ENCODE results near the gene METTL23. TPM values are rescaled to one million over a fixed set of nuclear protein-coding genes. Genes with fewer than 3 reads are reported as not detected.
A peak's percentile ranks its signal among the peaks of the same experiment; 100 is the strongest.
"Not testable (repeated sequence)": the region's sequence is repeated elsewhere in the genome, so short reads cannot be mapped to it uniquely, and the experiment has no call there.

Gene METTL23
- total and polyA plus RNA-seq, 4 donors: 17.5 to 30.2 (median 27.0) TPM

DNA sequence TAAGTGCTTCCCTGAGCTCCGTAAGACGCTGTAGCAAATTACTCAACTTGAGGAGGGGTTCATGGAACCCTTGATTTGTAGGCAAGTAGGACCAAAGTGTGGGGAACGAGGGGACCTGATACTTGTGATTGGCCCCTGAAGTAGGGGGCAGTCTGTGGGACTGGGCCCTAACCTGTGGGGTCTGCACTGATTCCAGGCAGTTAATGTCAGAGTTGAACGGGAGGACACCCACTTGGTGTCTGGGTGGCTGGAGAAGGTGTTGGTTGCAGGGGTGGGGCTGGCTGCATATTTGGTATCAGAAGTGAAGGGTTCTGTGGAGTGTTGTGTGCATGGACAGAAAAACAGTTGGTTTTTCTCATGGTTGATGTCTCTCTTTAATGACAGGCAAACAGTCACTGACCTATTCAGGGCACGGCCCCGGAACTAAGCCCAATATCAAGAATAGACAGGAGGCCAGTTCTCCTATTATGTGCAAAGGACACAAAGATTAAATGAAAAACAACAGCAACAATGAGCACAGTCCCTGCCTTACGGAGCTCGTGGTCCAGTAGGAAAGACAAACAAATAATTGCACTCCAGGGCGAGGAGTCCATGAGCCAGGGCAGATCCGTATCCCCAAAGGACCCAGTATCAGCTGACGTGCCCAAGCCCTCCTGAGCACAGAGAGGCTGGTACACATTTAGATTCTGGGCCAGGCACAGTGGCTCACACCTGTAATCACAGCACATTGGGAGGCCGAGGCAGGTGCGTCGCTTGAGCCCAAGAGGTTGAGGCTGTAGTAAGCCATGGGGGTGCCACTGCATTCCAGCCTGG lies 35.1 kb upstream of the METTL23 start:
- Histone ChIP-seq H3K4me1 (ENCODE audit: control insufficient read depth, insufficient read depth, low read length) (peaks cover 37% of the 10 kb centered on the region), H3K36me3 (ENCODE audit: control insufficient read depth, insufficient read depth, low read length) (peaks cover 21% of the 10 kb centered on the region), H3K27me3 (ENCODE audit: control insufficient read depth, insufficient read depth, low read length) (no peaks in the 10 kb centered on the region), H3K4me3 (ENCODE audit: low read depth, low read length) (no peak overlapping the region), H3K27ac (ENCODE audit: low read depth, low read length) (no peak overlapping the region), H3K9me3 (ENCODE audit: control insufficient read depth, insufficient read depth, low read length) (no peaks in the 10 kb centered on the region)
- no peak for DNase-seq (ENCODE audit: low read depth in 4 of 6, low spot score in 6 of 6)
- WGBS (ENCODE audit: insufficient coverage): 83% methylated on average over 10 of the region's 14 CpGs

DNA sequence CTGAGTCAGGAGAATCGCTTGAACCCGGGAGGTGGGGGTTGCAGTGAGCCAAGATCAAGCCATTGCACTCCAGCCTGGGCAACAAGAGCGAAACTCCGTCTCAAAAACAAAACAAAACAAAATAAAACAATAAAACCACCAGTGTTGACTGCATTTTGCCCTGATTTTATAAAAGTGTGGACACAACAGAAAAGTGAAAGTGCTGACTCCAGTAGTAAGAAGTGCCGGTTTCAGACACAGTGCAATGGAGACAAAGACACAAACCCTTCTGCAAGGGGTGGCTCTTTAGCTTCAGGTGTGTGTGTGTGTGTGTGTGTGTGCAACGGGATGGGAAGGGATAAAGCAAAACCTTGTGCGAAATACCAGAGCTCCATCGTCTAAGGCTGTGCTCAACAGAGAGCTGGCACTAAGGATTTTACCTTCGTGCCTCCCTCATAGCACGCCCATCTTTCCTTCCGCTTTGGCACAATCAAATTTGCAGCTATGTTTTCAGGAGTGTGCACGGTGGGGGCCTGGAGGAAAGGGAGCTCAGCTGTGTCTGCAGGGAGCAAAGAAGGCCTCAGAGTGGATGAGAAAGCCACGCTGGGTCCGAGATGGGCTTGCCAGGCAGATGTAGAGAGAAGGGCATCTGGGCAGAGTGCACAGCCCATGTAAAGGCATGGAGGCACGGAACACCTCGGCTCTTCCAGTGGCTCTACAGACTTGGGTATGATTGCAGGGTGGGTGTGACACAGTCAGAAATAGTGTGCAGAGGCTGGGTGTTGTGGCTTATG lies 31.4 kb upstream of the METTL23 start:
- Histone ChIP-seq H3K27me3 (ENCODE audit: control insufficient read depth, insufficient read depth, low read length) (no peaks in the 10 kb centered on the region), H3K4me1 (ENCODE audit: control insufficient read depth, insufficient read depth, low read length) (peaks cover 37% of the 10 kb centered on the region), H3K9me3 (ENCODE audit: control insufficient read depth, insufficient read depth, low read length) (no peaks in the 10 kb centered on the region), H3K36me3 (ENCODE audit: control insufficient read depth, insufficient read depth, low read length) (peaks cover 5% of the 10 kb centered on the region), H3K4me3 (ENCODE audit: low read depth, low read length) (no peak overlapping the region), H3K27ac (ENCODE audit: low read depth, low read length) (no peak overlapping the region)
- WGBS (ENCODE audit: insufficient coverage): 88% methylated on average over 6 of the region's 16 CpGs
- DNase-seq (ENCODE audit: low read depth in 4 of 6, low spot score in 6 of 6): no peak

DNA sequence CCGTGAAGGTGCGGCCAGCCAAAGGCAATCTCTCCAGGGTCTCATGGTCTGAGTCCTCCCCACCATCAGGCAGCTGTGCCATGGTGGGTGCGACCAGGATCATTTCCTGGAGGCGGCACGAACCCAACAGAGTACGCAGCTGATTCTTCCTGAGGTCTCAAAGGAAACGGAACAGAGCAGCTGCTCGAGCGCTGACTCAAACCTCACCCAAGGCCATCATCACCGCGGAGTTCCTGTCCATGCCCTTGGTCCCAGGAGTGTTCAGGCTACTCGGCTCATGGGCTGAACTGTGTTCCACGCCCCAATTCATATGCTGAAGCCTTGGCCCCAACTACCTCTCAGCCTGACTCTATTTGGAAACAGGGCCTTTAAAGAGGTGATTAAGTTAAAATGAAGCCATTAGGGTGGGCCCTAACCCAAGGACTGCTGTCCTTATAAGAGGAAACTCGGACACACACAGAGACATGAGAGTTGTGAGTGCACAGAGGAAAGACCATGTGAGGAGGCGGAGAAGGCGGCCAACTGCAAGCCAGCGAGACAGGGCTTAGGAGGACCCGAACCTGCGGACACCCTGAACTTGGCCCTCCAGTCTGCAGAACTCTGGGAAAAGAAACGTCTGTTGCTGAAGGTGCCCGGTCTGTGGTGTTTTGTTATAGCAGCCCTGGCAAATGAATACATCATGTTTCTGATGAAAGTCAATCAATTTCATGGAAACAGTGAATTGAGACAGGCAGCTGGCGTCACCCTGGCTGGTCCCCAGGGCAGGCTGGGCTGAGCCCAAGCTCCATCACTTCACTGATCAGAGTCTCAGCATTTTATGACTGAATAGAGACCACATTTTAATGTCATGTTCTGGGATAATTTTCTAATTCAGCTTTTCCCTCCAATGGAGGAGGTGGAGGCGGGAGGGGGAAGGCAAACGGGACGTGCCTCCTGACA lies 29.6 kb upstream of the METTL23 start:
- WGBS (ENCODE audit: insufficient coverage): 62% methylated on average over 23 of the region's 25 CpGs
- no peaks in the 10 kb centered on the region for H3K9me3 ChIP-seq (ENCODE audit: control insufficient read depth, insufficient read depth, low read length)
- no peak for DNase-seq (ENCODE audit: low read depth in 4 of 6, low spot score in 6 of 6)
- peaks cover 8% of the 10 kb centered on the region for H3K36me3 ChIP-seq (ENCODE audit: control insufficient read depth, insufficient read depth, low read length)
- no peak overlapping the region for H3K4me3 ChIP-seq (ENCODE audit: low read depth, low read length)
- no peaks in the 10 kb centered on the region for H3K27me3 ChIP-seq (ENCODE audit: control insufficient read depth, insufficient read depth, low read length)
- peak overlapping the region; percentile 61 for H3K27ac ChIP-seq (ENCODE audit: low read depth, low read length)
- H3K4me1 ChIP-seq (ENCODE audit: control insufficient read depth, insufficient read depth, low read length): peaks cover 48% of the 10 kb centered on the region

DNA sequence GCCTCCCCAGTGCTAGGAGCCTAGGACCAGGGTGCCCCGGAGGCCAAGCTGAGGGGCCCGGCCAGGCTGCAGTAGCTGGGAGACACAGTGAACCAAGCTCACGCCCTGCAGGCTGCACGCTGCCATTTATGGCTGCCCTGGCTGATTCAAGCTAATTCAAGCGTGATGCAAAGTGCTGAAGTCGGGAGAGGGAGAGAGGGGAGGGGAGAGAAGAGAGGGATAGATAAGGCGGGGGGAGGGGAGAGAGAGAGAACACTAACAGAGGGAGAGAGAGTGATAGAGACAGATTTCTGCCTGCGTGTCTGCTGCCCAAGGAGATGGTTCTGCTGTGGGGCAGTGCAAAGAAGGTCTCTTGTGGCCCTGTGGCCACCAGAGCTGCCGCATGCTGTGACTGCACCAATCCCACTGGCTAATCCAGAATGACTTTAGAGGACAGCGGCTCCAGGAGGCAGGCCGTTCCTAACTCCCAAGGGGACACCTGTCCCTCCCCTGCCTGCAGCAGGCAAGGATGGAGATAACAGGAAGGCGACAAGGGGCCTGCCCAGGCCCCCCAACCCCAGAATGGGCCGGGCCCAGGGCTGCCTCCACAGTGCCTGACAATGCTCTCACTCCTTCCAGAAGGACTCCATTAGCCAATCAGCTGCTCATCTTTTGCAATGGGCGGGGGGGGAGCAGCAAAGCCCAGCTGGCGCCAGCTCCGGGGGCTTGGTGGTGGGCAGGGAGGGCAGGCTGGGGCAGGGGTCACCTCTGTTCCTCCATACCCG lies 28.8 kb upstream of the METTL23 start:
- Histone ChIP-seq H3K4me3 (ENCODE audit: low read depth, low read length) (no peak overlapping the region), H3K27me3 (ENCODE audit: control insufficient read depth, insufficient read depth, low read length) (no peaks in the 10 kb centered on the region), H3K36me3 (ENCODE audit: control insufficient read depth, insufficient read depth, low read length) (peaks cover 8% of the 10 kb centered on the region), H3K27ac (ENCODE audit: low read depth, low read length) (peak overlapping the region; percentile 61), H3K9me3 (ENCODE audit: control insufficient read depth, insufficient read depth, low read length) (no peaks in the 10 kb centered on the region), H3K4me1 (ENCODE audit: control insufficient read depth, insufficient read depth, low read length) (peaks cover 48% of the 10 kb centered on the region)
- DNase-seq (ENCODE audit: low read depth in 4 of 6, low spot score in 6 of 6): peak in 2 of 6 donors; percentile 76 to 93
- WGBS (ENCODE audit: insufficient coverage): 20% methylated on average over 12 of the region's 17 CpGs

DNA sequence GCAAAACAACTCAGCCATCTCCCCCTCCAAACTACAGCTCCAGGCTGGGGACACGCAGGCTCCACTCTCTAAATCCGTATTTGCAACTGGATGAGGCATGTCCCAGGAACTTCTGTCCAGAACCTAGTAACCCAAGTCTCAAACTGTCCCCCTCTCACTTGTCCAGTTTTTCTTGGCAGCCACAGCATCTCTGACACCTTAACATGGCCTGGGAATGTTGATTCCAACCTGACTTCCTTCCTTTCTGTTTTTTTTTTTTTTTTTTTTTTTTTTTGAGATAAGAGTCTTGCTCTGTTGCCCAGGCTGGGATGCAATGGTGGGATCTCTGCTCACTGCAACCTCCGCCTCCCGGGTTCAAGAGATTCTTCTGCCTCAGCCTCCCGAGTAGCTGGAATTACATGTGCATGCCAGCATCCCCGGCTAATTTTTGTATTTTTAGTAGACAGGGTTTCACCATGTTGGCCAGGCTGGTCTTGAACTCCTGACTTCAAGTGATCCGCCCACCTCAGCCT lies 28.1 kb upstream of the METTL23 start:
- peaks cover 52% of the 10 kb centered on the region for H3K4me1 ChIP-seq (ENCODE audit: control insufficient read depth, insufficient read depth, low read length)
- not testable (repeated sequence) for H3K27ac ChIP-seq (ENCODE audit: low read depth, low read length); H3K36me3 ChIP-seq (ENCODE audit: control insufficient read depth, insufficient read depth, low read length); H3K4me3 ChIP-seq (ENCODE audit: low read depth, low read length); DNase-seq (ENCODE audit: low read depth in 4 of 6, low spot score in 6 of 6); H3K9me3 ChIP-seq (ENCODE audit: control insufficient read depth, insufficient read depth, low read length); H3K27me3 ChIP-seq (ENCODE audit: control insufficient read depth, insufficient read depth, low read length)
- 92% methylated on average over 6 of the region's 7 CpGs for WGBS (ENCODE audit: insufficient coverage)

DNA sequence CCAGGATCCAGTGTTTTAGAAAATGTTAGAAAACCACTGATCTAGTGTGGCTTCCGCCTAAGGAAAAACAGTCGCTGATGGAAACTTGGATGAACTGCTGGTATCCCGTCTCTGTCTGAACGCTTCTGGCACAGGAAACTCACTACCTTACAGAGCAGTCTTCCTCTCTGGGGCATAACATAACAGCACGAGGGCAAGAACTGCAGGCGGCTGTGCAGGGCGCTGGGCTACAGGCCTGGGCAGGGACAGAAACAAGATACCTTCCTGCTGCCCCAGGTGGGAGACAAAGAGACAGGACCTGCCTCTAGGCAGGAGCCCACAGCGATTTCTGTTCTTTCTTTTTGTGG lies 26.4 kb upstream of the METTL23 start:
- Histone ChIP-seq H3K4me3 (ENCODE audit: low read depth, low read length) (no peak overlapping the region), H3K4me1 (ENCODE audit: control insufficient read depth, insufficient read depth, low read length) (peaks cover 52% of the 10 kb centered on the region)
- 69% methylated on average over 4 of the region's 8 CpGs for WGBS (ENCODE audit: insufficient coverage)

DNA sequence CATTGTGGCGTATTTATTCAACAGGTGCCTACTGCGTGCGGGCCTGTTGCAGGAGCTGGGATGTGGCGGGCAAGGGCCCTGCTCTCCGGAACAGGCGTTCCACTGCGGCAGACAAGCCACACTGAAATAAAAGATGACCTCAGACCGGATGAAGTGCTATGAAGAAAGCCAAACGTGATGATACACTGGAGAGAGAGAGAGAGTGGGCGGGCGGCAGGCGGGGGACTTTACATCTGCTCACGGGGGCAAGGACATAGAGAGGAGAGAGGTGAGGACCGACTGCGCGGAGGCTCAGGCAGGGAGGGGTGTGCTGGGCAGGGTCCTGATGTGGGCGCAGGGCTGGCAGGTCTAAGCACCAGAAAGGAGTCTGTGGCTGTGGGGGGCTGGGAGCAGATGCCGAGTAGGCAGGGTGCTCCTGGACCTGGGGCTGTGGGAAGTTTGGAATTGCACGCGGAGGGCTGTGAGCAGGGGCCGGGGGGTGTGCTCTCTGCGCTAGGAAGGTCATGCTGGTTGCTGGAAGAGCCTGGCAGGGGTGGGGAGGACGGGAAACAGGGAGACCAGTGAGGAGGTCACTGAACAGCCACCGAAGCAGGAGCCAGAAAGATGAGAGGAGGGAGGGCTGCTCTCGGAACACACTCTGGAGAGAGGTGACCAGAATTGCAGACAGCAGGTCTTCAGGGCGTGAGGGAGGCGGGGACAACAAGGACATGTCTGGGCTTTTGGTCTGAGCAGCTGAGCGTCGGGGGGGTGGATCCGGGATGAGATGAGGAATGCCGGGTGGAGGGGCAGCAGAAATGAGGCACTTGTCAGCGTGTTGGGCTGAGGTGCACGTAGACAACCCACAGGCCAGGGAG lies 25.8 kb upstream of the METTL23 start:
- DNase-seq (ENCODE audit: low read depth in 4 of 6, low spot score in 6 of 6): peak in 2 of 6 donors; percentile 55 to 69
- no peaks in the 10 kb centered on the region for H3K27me3 ChIP-seq (ENCODE audit: control insufficient read depth, insufficient read depth, low read length)
- peaks cover 9% of the 10 kb centered on the region for H3K36me3 ChIP-seq (ENCODE audit: control insufficient read depth, insufficient read depth, low read length)
- no peak overlapping the region for H3K4me3 ChIP-seq (ENCODE audit: low read depth, low read length)
- 41% methylated on average over 32 of the region's 33 CpGs for WGBS (ENCODE audit: insufficient coverage)
- no peaks in the 10 kb centered on the region for H3K9me3 ChIP-seq (ENCODE audit: control insufficient read depth, insufficient read depth, low read length)
- peaks cover 52% of the 10 kb centered on the region for H3K4me1 ChIP-seq (ENCODE audit: control insufficient read depth, insufficient read depth, low read length)
- peak overlapping the region; percentile 80 for H3K27ac ChIP-seq (ENCODE audit: low read depth, low read length)

More for the DNA sequence above, 26.4 kb upstream of the METTL23 start:
- Histone ChIP-seq H3K9me3 (ENCODE audit: control insufficient read depth, insufficient read depth, low read length) (no peaks in the 10 kb centered on the region), H3K27ac (ENCODE audit: low read depth, low read length) (peak overlapping the region; percentile 80), H3K27me3 (ENCODE audit: control insufficient read depth, insufficient read depth, low read length) (no peaks in the 10 kb centered on the region), H3K36me3 (ENCODE audit: control insufficient read depth, insufficient read depth, low read length) (peaks cover 8% of the 10 kb centered on the region)
- DNase-seq (ENCODE audit: low read depth in 4 of 6, low spot score in 6 of 6): no peak

DNA sequence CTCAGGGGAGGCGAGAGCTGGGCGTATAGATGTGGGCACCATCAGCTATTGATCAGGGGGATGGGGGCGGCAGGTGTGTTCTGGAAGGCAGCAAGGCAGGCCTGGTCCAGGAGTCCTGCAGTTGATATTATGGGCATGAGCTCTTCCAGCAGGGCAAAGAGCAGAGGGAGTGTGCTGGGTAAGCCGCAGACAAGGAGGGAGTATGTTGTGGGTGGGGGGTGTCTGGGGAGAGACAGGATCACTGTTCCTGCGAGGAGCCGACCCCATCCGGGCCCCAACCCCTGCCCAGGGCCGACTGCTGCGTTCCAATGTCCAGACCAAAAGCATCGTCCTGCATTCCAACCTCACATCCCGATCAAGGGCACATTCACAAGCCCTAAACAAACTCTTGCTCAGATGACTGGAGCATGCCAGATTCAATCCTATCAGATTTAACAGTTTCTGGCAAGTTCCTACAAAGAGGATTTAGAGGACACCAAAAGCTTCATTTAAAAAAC lies 25.1 kb upstream of the METTL23 start:
- Histone ChIP-seq H3K27ac (ENCODE audit: low read depth, low read length) (peak overlapping the region; percentile 80), H3K27me3 (ENCODE audit: control insufficient read depth, insufficient read depth, low read length) (no peaks in the 10 kb centered on the region)
- WGBS (ENCODE audit: insufficient coverage): 47% methylated on average over 10 of the region's 11 CpGs

More for the DNA sequence above, 25.1 kb upstream of the METTL23 start:
- Histone ChIP-seq H3K36me3 (ENCODE audit: control insufficient read depth, insufficient read depth, low read length) (peaks cover 11% of the 10 kb centered on the region), H3K9me3 (ENCODE audit: control insufficient read depth, insufficient read depth, low read length) (no peaks in the 10 kb centered on the region), H3K4me1 (ENCODE audit: control insufficient read depth, insufficient read depth, low read length) (peaks cover 50% of the 10 kb centered on the region), H3K4me3 (ENCODE audit: low read depth, low read length) (no peak overlapping the region)
- no peak for DNase-seq (ENCODE audit: low read depth in 4 of 6, low spot score in 6 of 6)

Measured in spinal cord (tissue), 10 donors.